MM.1S (cell line): ENCODE measurements around the gene TMEM253.
A peak's percentile ranks its signal among the peaks of the same experiment; 100 is the strongest.

Experiments
- DNase-seq: peaks from one replicate; pipeline ENCODE4 v3.0.0-alpha.2; 2015
- H2AFZ ChIP-seq: fragments of 300-600 bp; sonication (generic); 2 replicates; pipeline ENCODE4 v1.6.0; 2016; ENCODE audit warnings: antibody characterized with exemption, low read length
- H3F3A ChIP-seq: fragments of 300-600 bp; sonication (generic); 2 replicates; pipeline ENCODE4 v1.6.1; 2016; ENCODE audit warnings: mild to moderate bottlenecking, antibody characterized with exemption, low read length, moderate library complexity, mixed read lengths; ENCODE audit not compliant: insufficient read depth
- H3K27ac ChIP-seq: fragments of 300-600 bp; sonication (generic); 2 replicates; pipeline ENCODE4 v1.5.1; 2016; ENCODE audit warnings: mild to moderate bottlenecking, low read length
- H3K27me3 ChIP-seq: fragments of 300-600 bp; sonication (generic); replicated peaks from 2 replicates; pipeline ENCODE4 v1.6.0; 2016; ENCODE audit warnings: low read length; ENCODE audit not compliant: insufficient read depth
- H3K36me3 ChIP-seq: fragments of 300-600 bp; sonication (generic); replicated peaks from 2 replicates; pipeline ENCODE4 v1.6.1; 2016; ENCODE audit warnings: mild to moderate bottlenecking, low read length, mixed read lengths; ENCODE audit not compliant: insufficient read depth
- H3K4me1 ChIP-seq: fragments of 300-600 bp; sonication (generic); 2 replicates; pipeline ENCODE4 v1.6.1; 2016; ENCODE audit warnings: low read length, mixed read lengths
- H3K4me2 ChIP-seq: fragments of 300-600 bp; sonication (generic); 2 replicates; pipeline ENCODE4 v1.6.0; 2016; ENCODE audit warnings: low read depth, low read length
- H3K4me3 ChIP-seq: fragments of 300-600 bp; sonication (generic); 2 replicates; pipeline ENCODE4 v1.5.1; 2016; ENCODE audit warnings: low read length, mixed read lengths
- H3K79me2 ChIP-seq: fragments of 300-600 bp; sonication (generic); 2 replicates; pipeline ENCODE4 v1.6.1; 2016; ENCODE audit warnings: mixed run types, low read length, mixed read lengths
- H3K9ac ChIP-seq: fragments of 300-600 bp; sonication (generic); 2 replicates; pipeline ENCODE4 v1.6.1; 2016; ENCODE audit warnings: low read length, mixed read lengths
- H3K9me2 ChIP-seq: fragments of 300-600 bp; sonication (generic); replicated peaks from 2 replicates; pipeline ENCODE4 v1.6.1; 2016; ENCODE audit warnings: mild to moderate bottlenecking, low read length, mixed read lengths; ENCODE audit not compliant: insufficient read depth
- H3K9me3 ChIP-seq: fragments of 300-600 bp; sonication (generic); replicated peaks from 2 replicates; pipeline ENCODE4 v1.6.1; 2016; ENCODE audit warnings: mild to moderate bottlenecking, low read length, mixed read lengths; ENCODE audit not compliant: insufficient read depth
- H4K20me1 ChIP-seq: fragments of 300-600 bp; sonication (generic); 2 replicates; pipeline ENCODE4 v1.6.1; 2016; ENCODE audit warnings: mild to moderate bottlenecking, low read length, moderate library complexity, mixed read lengths; ENCODE audit not compliant: insufficient read depth
- CTCF ChIP-seq: fragments of 300-600 bp; sonication (generic); IDR thresholded peaks from 2 replicates; pipeline ENCODE4 v1.5.1; 2016; ENCODE audit warnings: antibody characterized with exemption, low read length, mixed read lengths
- EZH2 ChIP-seq: fragments of 300-600 bp; sonication (generic); optimal IDR thresholded peaks from 2 replicates; pipeline ENCODE3; 2017; ENCODE audit warnings: low read depth, mild to moderate bottlenecking, antibody characterized with exemption, low read length, mixed read lengths
- EZH2phosphoT487 ChIP-seq: fragments of 300-600 bp; sonication (generic); IDR thresholded peaks from 2 replicates; pipeline ENCODE4 v1.6.1; 2018; ENCODE audit warnings: antibody characterized with exemption, low read length

The TMEM253 gene

DNA sequence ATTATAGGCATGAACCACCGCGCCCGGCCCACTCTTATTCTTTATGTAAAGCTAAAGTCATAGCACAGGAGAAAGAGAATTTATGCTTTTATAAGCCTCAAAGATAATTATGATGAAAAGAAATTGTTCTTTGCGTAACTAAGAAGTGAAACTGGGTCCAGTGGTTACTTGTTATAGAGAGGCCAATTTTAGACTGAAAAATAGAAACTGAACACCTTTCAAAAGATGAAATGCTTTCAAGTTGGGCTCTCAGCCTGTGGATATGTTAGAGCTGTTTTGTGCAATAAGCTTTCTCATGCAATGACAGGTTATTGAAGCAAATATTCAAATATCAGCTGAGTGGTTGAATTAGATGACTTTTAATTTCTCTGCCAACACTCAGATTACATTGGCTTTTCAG lies 7.9 kb downstream of the TMEM253 start:
- Histone ChIP-seq H3K4me2 (peak overlapping the region; percentile 73), H4K20me1 (no peaks in the 10 kb centered on the region), H2AFZ (no peak overlapping the region; the same call in 1 of the 2 replicates), H3K79me2 (no peaks in the 10 kb centered on the region), H3K27ac (peak overlapping the region; percentile 90), H3F3A (peaks cover 18% of the 10 kb centered on the region), H3K36me3 (no peaks in the 10 kb centered on the region), H3K4me1 (peaks cover 37% of the 10 kb centered on the region), H3K9me2 (no peaks in the 10 kb centered on the region), H3K4me3 (peak overlapping the region; percentile 7; the same call in 1 of the 2 replicates), H3K9ac (peak overlapping the region; percentile 35; the same call in 1 of the 2 replicates), H3K27me3 (no peaks in the 10 kb centered on the region), H3K9me3 (no peaks in the 10 kb centered on the region)
- TF ChIP-seq EZH2phosphoT487 (no peak), EZH2 (no peak), CTCF (no peak)
- peak; percentile 49 for DNase-seq

GRCh38 chr14:21109377-21110138 lies 8.7 kb downstream of the TMEM253 start:
- Histone ChIP-seq H3K4me3 (peak overlapping the region; percentile 7; the same call in 1 of the 2 replicates), H3K27ac (peak overlapping the region; percentile 90), H3F3A (peaks cover 18% of the 10 kb centered on the region), H3K27me3 (no peaks in the 10 kb centered on the region), H3K9me3 (no peaks in the 10 kb centered on the region), H3K4me2 (peak overlapping the region; percentile 73), H3K9me2 (no peaks in the 10 kb centered on the region), H4K20me1 (no peaks in the 10 kb centered on the region), H2AFZ (peak overlapping the region; percentile 11; the same call in 1 of the 2 replicates), H3K4me1 (peaks cover 37% of the 10 kb centered on the region), H3K79me2 (no peaks in the 10 kb centered on the region), H3K9ac (peak overlapping the region; percentile 35), H3K36me3 (no peaks in the 10 kb centered on the region)
- no peak for DNase-seq
- TF ChIP-seq EZH2phosphoT487 (no peak), EZH2 (no peak), CTCF (no peak)

DNA sequence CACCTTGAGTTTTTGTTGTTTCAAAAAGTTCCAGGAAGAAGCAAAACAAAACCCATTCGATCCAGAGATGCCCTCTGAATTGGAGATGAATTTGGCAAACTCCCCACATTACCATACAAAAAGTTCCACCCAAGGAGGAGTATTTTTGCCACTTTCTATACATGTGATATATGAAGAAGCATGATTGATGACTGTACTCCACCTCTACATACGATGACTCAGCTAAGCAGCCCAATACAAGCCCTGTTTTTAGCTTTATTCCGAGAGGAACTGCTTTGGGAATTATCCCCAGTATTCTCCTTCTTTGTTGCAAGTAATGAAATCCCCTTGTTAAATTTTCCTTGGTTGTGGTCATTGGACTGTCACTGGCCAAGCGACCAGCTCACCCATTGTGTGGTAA lies 11.4 kb downstream of the TMEM253 start:
- no peak overlapping the region for H3K27ac ChIP-seq
- H2AFZ ChIP-seq, result no peak overlapping the region
- H4K20me1 ChIP-seq, result no peaks in the 10 kb centered on the region
- H3K9ac ChIP-seq, result no peak overlapping the region
- H3K9me2 ChIP-seq, result no peaks in the 10 kb centered on the region
- peaks cover 21% of the 10 kb centered on the region for H3K4me1 ChIP-seq
- TF ChIP-seq EZH2phosphoT487 (no peak), CTCF (no peak), EZH2 (no peak)
- H3F3A ChIP-seq, result peaks cover 9% of the 10 kb centered on the region
- H3K9me3 ChIP-seq, result no peaks in the 10 kb centered on the region
- no peaks in the 10 kb centered on the region for H3K27me3 ChIP-seq
- H3K36me3 ChIP-seq, result no peaks in the 10 kb centered on the region
- no peak overlapping the region for H3K4me3 ChIP-seq
- no peak overlapping the region for H3K4me2 ChIP-seq
- H3K79me2 ChIP-seq, result no peaks in the 10 kb centered on the region
- no peak for DNase-seq
